NCI-H524 treated with DMSO at 0.1 percent for 48 hours (cell line): ENCODE measurements around the gene GPR142.

Experiments used
- DNase-seq: peaks from one replicate; lab custom pipeline; 2025; lab: John Stamatoyannopoulos, UW

GPR142 gene, protein sequence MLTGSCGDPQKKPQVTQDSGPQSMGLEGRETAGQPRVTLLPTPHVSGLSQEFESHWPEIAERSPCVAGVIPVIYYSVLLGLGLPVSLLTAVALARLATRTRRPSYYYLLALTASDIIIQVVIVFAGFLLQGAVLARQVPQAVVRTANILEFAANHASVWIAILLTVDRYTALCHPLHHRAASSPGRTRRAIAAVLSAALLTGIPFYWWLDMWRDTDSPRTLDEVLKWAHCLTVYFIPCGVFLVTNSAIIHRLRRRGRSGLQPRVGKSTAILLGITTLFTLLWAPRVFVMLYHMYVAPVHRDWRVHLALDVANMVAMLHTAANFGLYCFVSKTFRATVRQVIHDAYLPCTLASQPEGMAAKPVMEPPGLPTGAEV

DNA sequence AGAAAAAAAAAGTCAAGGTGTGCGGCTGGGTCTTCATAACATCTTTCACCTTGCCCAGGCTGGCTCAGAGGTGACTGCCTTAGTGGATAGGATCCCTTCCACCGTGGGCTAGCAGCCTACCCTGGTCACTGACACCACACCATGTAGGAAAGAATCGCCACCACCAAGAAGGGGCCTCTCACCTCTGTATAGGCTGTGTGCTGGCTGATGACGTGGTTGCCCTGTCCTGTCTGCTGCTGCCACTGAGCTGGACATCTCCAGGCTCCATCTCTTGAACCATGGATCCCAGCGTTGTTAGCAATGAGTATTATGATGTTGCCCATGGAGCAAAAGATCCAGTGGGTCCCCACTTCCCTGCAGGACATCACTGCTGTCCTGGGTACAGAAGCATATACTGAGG lies at the start of gene GPR142:
Gene GPR142 (plus strand): TSS at position 301 of the 400 bp plus-strand sequence. CDS start 2,035 bp downstream, outside the sequence.
- no peak for DNase-seq

DNA sequence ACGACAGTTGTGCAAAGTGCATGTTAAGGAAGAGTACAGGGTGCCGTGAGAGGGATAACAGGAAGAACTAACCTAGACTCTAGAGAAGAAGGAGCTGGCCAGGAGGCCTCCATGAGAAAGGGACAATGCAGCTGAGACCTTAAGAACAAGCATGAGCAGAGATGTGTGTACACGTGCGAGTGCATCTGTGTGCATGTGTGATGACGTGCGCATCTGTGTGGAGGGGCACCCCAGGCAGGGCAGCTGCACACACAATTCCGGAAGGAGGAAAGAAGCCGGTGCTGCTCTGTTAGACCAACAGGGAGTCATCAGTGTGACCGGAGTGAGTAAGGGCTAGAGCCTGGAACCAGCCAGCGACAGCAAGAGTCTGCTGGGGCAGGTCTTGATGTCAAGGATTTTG lies 48.9 kb upstream of the GPR142 start:
- no peak for DNase-seq

DNA sequence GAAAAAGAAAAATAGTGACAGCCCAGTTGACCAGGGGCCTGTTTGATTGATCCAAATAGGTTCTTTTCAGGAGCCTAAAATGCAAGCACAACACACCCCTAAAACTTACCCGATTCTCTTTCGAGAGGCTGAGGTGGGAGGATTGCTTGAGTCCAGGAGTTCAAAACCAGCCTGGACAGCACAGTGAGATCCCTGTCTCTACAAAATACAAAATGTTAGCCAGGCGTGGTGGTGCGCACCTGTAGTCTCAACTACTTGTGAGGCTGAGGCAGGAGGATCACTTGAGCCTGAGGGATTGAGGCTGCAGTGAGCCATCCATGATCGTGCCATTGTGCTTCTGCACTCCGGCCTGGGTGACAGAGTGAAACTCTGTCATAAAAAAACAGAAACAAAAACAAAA lies 42.8 kb upstream of the GPR142 start:
- DNase-seq = no peak

DNA sequence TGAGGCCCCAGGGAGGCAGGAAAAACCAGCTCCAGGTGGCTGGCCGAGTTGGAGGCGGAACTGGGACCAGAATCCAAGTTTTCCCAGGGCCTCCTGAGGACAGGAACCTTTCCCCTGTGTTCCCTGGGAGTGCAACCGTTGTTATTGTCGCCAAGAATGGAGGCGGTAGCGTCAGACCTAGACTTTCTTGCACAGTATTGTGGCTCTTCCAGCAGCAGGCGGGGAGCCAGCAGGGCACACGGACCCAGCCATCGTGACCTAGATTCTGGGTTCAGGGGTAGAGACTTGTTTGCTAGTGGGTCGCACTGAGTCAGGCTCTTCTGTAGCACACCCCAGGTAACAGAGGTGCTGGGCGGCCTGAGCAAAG lies 41.9 kb upstream of the GPR142 start:
- DNase-seq = no peak

DNA sequence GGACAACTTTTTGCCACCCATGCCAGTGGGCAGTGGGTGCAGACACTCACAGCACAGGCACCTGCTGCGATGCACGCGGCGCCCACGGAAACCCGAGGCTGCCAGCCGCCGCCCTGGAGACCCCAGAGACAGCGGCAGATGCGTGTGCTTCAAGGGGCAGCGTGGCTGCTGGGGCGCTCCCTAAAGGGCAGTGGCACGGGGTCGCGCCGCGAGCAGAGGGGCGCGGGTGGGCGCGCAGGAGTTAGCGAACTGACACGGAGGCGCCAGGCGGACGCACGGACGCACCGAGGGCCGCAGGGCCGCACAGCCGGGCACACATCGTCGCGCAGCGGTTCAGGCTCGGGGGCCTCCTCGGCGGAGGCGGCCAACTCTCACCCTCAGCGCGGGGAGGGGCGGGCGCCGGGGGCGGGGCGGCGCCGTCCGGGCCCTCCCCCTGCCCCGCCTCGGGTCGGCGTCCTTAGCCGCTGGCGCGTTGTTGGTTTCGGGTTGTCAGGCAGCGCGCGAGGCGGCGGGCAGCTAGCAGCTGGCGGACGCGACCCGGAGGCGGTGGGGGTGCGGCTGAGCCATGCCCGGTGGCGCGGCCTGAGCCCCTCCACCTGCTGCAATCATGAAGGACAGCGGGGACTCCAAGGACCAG lies 41.4 kb upstream of the GPR142 start, which contains the start of gene KIF19:
Gene KIF19 (plus strand): TSS at position 484 of the 637 bp plus-strand sequence. CDS start 124 bp downstream, at position 608.
- no peak for DNase-seq

DNA sequence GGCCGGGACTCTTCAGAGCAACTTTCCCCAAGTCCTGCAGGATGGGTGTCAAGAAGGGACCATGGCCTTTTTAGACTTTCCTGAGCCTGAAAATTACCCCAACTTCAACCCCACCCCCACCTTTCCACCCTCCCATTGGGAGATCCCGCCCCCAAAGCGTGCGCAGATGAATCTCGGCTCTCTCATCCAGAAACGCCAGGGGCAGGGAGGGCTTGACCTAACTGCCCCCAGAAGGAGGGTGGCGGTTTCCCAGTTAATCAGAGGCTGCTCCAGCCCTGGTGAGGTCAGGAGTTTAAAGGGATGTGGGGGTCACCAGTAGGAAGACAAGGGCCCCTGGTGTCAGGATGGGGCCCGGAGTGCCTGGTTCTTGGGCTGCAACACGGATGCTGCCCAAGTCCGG lies 40.8 kb upstream of the GPR142 start:
- DNase-seq = no peak

DNA sequence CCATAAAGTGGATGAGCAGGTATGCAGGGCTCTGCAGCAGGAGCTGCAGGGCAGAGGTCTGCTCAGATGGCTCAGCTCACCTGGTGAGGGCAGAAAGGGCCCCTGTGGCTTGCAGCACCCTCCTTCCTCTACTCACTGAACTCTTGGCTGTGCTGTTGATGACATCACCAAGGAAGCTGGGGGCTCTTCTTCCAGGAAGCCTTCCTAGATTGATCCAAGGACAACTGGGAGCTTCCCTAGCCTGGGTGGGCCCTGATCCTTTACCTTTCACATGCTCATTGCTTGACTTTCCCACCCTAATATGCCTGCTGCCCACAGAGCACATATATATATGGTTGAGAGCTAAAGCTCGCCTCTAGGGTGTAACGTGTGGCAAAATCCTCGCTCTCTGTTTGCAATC lies 38.8 kb upstream of the GPR142 start:
- DNase-seq = no peak

DNA sequence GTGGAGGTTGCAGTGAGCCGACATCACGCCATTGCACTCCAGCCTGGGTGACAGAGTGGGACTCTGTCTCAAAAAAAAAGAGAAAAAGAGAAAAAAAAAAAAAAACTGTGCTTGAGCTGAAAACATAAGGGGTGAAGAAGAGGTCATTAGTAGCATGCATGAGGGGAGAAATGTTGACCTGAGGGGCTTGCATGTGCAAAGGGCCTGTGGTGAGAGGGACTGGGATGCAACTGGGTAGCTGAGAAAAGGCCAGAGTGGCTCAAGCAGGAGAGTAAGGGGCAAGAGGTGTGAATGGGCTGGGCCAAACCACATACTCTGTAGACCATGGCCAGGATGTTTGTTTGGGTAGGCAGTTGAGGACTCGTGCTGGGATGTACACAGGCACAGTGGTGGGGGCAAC lies 37.9 kb upstream of the GPR142 start:
- DNase-seq = no peak

DNA sequence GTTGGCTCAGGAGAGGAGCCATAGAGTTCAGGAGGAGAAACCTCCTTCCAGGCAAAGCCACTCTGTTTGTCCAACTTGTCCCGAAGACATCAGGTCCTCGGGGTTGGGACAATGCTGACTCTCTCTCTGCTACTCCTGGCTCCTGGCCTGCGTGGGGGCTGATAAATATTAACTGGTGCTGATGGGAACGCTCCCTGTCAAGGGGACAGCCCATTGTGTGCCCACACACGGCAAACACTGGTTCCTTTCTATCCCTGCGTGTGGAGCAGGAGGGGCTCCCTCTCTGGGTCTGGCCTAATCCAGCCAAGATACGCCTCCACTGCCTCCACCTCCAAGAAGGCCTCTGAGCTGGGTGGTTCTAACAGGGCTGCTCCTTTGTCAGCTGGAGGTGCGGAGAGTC lies 36.9 kb upstream of the GPR142 start:
- no peak for DNase-seq

DNA sequence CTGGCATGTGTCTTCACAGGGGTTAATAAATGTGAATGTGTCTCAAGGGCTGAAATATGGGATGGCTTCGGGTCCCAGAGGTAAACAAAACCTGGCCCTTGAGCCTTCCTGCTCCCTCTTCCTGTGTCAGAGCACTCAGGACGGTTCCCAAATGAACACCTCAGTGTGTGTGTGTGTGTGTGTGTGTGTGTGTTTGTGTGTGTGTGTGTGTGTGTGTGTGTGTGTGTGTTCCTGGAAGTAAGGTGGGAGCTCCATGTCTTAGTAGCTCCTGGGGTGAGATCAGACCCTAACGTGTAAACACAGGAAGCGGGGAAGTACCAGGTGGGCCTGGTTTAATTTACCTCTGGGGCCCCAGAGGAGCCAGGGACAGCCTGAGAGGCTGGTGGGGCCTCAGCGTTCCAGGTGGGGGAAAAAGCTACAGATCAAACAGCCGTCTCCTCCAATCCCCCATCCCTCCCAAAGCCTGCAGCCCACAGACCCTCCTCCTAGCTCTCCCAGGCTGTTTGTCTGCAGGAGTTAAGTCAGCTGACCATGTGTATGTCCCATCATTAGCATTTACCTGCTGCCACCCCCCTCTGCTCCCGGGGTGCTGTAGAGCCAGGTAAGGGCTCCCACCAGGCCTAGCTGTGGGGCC lies 35.2 kb upstream of the GPR142 start:
- DNase-seq = no peak

DNA sequence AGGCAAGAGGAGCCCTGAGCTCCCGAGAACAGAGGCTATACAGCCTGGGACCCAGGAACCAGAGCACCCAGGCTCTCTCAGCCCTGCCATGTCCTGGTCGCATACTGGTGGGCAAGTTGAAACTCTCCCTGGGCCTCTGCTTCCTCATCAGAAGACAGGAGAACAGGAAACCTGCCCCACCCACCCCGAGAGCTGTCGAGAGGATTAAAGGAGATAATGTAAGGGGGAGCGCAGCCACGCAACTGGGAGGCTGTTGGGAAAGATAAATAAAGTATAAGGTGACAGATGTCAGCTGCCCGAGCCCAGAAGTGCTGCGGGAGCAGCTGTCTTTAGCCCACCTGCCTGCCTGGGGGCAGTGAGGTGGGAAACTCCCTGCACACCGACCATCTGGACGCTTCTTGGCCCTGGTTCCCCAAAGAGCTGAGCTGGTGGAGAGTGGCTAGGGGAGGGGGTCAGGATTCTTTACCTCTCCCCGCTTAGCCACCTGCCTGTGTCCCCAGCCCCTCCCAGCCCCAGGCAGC lies 34.5 kb upstream of the GPR142 start:
- DNase-seq = peak; percentile 100

DNA sequence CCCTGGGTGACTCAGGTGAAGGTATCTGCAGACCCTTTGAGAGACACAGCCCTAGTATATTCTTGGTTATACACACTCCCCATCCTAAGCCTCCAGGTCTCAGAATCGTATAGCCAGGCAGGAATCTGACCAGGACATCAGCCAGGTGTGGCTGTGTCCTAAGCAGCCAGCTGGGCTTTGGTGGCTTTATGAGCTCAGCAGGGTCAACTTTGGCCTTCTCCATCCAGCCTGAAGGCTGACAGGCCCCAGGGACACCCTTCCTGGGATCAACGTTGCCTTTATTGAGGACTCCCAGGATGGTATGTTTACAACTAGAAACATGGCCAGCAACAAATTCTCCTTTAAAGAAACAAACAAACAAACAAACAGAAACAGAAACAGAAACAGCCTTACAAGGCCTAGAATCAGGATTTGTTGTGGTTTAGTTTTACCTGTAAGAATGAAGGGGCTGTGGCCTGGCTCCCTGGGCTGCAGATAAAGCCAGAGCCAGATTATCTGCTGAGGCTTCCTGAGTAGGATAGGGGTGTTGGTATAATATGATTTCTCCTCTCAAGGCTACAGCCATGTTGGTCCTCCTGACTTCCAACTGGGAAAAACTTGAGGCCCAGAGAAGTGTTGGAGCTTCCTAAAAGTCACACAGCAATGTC lies 32.8 kb upstream of the GPR142 start:
- no peak for DNase-seq

DNA sequence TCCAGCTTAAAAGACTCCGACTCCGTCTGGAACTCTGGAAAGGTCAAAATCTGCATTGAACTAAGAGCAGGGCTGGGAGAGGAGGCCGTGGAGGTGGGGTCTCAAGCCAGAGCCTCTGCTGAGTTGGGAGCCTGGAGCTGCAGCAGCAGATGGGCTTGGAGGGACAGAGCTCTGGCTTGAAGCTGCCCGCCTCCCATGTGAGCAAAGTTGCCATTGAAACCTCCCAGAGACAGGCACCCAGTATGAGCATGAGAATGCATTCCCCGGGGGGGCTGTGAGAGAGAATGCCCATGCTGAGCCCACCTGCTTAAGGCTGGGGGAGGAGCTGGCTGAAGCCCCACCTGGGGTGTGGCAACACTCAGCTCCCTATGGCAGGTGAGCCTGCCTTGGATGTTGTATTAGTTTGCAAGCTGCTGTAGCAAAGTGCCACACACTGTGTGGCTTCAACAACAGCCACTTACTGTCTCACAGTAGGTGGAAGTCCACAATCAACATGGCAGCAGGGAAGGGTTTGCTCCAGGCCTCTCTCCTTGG lies 31.7 kb upstream of the GPR142 start:
- no peak for DNase-seq

DNA sequence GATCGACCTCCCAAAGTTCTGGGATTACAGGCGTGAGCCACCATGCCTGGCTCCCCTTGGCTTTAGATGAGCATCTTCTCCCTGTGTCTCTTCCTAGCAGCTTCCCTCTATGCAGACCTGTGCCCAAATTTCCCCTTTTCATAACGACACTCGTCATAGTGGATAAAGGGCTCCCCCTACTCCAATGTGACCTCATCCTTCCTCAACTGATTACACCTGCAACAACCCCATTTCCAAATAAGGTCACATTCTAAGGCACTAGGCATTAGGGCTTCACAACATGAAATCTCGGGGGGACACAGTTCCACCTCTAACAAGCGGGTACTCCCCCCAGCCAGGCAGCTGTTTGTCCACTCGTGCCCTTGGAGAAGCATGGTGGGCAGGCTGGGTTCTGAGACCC lies 31.0 kb upstream of the GPR142 start:
- no peak for DNase-seq

DNA sequence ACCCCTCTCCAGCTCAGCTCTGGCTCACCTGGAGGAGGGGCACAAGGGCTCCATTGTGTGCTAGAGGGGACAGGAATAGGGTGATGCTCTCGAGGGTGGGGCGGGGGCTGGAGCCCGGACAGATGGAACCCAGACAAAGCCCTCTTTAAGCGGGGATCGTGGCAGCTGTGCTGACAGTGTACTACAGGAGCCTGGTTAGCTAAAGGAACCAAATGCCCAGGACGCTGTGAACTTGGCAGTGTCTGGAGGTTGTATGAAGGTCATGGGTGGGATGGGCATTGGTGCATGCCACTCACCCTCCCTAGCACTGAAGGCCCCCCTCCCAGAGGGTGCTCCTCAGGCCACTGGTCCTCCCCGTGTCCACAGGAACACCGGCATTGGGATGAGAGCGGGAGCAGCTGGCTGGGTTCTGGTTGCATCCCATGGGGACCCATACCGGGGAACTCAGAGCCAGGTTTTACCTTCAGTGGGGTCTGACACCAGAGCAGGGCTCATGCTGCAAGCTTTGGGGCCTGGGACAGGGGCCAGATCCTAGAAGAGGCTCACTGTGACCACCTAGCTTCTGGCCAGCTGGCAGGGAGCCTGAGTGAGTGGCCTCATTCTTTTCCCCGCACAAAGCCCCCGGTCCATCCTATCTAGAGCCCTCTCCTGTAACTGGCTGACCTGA lies 29.3 kb upstream of the GPR142 start:
- DNase-seq = peak; percentile 97

DNA sequence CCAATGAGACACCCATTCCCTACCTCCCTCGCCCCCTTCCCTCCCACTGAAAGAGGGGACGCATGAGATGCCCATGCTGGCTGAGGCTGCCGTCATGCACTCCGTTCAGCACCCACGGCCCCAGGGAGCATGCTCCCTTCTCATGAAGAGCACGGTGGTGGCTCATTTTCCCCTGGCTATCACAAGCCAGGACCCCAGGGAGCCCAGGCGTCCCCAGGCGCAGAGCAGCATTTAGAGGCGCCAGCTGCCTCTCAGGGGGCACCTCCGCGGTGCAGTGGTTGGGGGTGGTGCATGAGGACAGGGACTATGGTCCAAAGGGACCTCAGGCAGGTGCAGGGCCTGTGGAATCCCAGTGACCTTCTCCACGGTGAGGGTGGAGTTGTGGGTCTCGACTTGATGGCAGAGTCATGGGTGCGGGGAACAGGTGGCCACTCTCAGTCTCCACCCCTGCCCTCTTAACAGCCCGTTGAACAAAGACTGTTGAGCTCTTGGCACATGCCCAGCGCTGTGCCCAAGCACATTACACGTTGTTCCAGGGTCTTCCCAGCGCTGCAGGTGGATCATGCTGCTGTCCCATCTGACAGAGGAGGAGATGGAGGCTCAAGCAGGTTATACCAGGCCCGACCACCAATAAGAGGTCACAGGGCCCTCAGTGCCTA lies 27.6 kb upstream of the GPR142 start:
- peak; percentile 50 for DNase-seq

DNA sequence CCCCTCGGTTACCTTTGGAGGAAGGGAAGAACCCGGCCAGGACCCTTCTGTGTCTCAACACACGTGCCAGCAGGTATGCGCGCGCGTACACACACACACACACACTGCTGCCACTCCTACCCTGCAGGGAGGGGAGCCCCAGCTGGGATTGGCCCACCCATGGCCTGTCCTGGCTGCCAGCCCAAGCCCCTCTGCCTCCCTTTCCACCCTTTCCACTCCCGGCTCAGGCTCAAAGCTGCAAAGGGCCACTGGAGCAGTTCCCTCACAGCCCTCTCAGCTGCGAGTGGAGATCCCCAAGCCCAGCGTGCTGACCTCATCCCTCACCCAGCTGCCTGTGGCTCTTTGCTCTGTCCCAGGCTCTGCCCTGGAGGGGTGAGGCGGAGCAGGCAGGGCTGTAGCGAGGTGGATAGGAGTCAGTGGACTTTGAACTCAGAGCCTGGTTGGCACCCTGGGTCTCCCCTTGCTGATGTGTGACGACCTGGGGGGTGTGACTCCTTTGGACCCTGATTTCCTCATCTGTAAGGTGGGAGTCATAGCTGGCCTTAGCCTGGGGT lies 26.8 kb upstream of the GPR142 start:
- DNase-seq = no peak

DNA sequence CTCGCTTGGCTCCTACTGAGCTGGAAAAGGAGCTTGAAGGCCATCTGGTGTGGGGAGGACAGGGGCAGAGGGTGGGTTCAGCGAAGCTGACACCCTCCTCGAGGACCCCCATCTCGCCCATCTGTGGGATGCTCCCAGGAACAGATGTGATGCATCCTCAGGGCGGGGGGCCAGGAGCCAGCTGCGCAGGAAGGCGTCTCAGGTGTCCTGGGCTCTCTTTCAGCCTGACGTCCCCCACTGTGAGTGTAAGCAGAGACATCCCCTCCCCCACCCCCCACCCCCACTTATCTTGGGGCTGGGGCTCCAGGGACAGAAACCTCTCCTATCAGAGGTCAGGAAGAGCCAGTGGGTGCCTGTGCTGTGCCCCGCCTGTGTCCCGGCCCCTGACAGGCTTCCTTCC lies 25.1 kb upstream of the GPR142 start:
- DNase-seq = peak; percentile 100

DNA sequence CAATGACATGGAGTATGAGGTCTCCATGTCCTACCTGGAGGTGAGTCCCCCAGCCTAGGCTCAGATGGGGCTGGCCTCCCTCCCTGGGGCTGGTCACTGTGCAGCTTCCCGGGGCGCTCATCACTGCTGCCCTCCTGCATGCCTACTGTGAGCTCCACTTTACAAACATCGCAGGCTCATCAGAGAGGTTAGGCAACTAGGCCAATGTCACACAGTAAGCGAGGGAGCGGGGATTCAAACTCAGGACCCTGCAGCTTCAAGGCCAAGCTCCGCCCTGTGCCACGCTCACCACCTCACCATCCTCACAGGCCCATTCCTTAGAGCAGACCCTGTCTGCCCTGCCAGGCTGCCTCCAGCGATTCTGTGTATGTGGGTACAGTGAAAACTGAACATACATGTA lies 24.2 kb upstream of the GPR142 start:
- no peak for DNase-seq

DNA sequence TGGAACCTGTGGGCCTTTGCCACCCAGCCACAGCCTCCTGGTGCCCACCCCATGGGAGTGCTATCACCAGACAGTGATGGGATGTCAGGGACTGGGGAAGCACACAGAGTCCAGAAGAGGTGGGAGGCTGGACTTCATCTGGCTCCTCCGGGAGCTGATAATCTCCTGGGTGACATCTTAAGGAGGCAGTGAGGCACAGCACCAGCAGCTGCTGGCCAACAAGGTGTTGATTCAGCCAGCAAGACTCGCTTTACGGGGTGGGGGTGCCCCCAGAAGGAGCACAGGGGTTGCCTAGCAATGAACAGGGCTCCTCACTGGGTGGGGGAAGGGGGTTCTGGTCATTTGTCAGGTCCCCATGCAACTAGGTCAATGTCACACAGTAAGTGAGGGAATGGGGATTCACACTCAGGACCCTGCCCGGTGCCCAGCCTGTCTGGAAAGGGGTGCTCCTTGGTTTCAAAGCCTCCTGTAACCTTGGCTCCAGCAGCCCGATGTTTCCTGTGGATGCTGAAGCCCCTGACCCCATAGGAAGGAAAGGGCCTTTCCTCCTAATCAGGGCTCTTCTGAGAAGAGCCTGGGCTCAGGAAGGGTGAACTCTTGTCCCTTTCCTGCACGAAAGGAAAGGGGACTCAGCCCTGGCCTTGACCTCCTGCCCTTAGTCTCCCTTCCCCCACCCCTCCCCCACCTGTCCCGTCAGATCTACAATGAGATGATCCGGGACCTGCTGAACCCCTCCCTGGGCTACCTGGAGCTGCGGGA lies 23.6 kb upstream of the GPR142 start:
- peak; percentile 90 for DNase-seq
